Measurements from ENCODE around the gene LPP. TPM values are rescaled to one million over a fixed set of nuclear protein-coding genes. Genes with fewer than 3 reads are reported as not detected.

Gene LPP
- total and polyA plus RNA-seq, 2 of the 13 experiments (the other 11 are each of a cell fraction or from before 2014, with no cell fraction given): 19.2 to 29.9 TPM

DNA sequence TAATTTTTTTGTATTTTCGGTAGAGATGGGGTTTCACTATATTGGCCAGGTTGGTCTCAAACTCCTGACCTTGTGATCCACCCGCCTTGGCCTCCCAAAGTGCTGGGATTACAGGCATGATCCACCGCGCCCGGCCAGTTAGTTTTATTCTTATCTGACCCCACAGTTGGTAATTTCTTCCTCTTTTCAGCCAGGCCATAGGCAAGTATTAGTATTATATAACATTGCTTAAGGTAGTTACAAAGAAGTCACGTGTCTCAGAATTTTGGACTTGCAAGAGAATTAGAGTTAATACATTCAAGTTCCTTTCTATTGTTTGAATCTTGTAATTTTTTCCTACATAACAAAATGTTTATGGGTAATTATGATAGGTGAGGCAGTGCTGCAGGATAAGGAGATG lies 334.8 kb downstream of the LPP start (continued):
- TF ChIP-seq HNRNPUL1 (IDR thresholded peaks at IDR 0.05; ENCODE audit: low read depth, low read length): no peak
- no peak for TF ChIP-seq NFIC (IDR thresholded peaks at IDR 0.05; ENCODE audit: low read length)
- TF ChIP-seq ISL2 (CRISPR knock-in tag; IDR thresholded peaks at IDR 0.05): no peak
- no peak for TF ChIP-seq ZNF101 (CRISPR knock-in tag; IDR thresholded peaks at IDR 0.05; ENCODE audit: borderline replicate concordance, low read depth)
- no peak for TF ChIP-seq XRCC5 (optimal IDR thresholded peaks at IDR 0.05; ENCODE audit: low read length)
- TF ChIP-seq MXD4 (CRISPR knock-in tag; IDR thresholded peaks at IDR 0.05): no peak

DNA sequence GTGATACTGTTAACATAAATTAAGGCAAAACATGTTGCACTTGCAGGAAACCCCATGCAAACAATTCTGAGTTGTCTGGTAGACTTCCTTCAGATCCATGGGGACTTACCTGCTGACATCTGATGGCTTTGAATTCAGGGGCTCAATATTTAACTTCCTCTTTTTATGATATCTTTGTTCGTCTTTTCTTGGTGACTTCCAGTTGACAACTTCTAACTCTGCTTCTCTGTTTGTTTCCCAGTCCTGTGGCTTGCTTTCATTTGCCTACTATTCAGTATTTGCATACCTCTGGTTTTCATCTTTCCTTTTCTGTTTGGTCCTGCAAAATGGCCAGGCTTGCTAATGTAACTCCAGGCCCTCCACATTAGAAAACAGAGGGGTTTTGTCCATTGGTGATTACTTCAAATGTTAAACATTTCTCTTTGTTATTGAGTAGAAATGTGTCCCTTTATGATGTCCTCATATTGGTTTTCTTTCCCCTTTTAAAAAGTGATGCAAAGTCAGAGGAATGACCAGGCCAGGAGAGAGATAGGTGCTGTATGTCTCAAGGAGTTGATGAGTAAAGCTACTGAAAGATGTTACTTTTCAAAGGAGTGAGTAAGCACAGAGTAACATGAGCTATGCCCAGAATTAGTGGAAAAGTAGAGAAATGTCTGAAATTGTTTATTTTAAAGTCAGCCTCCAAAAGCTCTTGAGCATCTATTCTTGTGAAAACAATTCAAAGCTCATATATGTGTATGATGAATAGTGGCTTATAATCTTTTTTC lies 335.9 kb downstream of the LPP start:
- CTCF ChIA-PET (ENCODE audit: low intra/inter-chr PET ratio, low total read pairs): no interaction called here
- intact Hi-C loops (cut with micrococcal nuclease; ENCODE audit: unreplicated experiment): no loop called here
- no peak for FAIRE-seq
- no peak for ATAC-seq
- DNase-seq (ENCODE audit: low spot score): no peak
- Histone ChIP-seq H3K4me2 (ENCODE audit: low read depth, low read length) (no peak overlapping the region), H3K36me3 (replicated peaks in 1 of 2; ENCODE audit: control insufficient read depth in 1 of 2, insufficient read depth in 2 of 2, low read length in 2 of 2) (peaks cover 5 to 14% of the 10 kb centered on the region in 2 experiments), H4K20me1 (ENCODE audit: insufficient read depth, low read length) (no peaks in the 10 kb centered on the region), H3K9ac (ENCODE audit: insufficient read depth, low read depth, low read length) (no peak overlapping the region), H3K27ac (ENCODE audit: extremely low read length, insufficient read depth, low read length) (no peak overlapping the region), H3K9me3 (ENCODE audit: low read length) (no peaks in the 10 kb centered on the region), H3K4me3 (replicated peaks in 1 of 3; ENCODE audit: insufficient read depth in 1 of 3, low read depth in 2 of 3, low read length in 3 of 3) (no peak overlapping the region), H2AFZ (ENCODE audit: low read length) (no peak overlapping the region), H3K4me1 (ENCODE audit: insufficient read depth, low read length) (no peaks in the 10 kb centered on the region), H3K27me3 (ENCODE audit: control insufficient read depth in 1 of 2, insufficient read depth in 2 of 2, low read length in 2 of 2) (no peaks in the 10 kb centered on the region), H3K79me2 (ENCODE audit: insufficient read depth, low read length) (no peaks in the 10 kb centered on the region)
- in situ Hi-C loops (cut with HindIII; ENCODE audit: extremely low pct_ligation_motif_present, low pct_unique_long_range_greater_than_20kb): no loop called here
- no TSS peak for BruUV-seq (replicated peaks)
- POLR2A ChIA-PET: no interaction called here
- WGBS (ENCODE audit: low lambda C conversion rate): 100% methylated on average over 1 of the region's 1 CpG
- TF ChIP-seq CENPT (CRISPR knock-in tag; IDR thresholded peaks at IDR 0.05; ENCODE audit: low read depth) (no peak), ARNT (IDR thresholded peaks at IDR 0.05) (no peak), NFIB (CRISPR knock-in tag; IDR thresholded peaks at IDR 0.05; ENCODE audit: borderline replicate concordance) (no peak), TGIF2 (CRISPR knock-in tag; IDR thresholded peaks at IDR 0.05) (no peak), U2AF1 (optimal IDR thresholded peaks at IDR 0.05; ENCODE audit: low read depth, low read length) (no peak), PAWR (CRISPR knock-in tag; IDR thresholded peaks at IDR 0.05; ENCODE audit: borderline replicate concordance) (no peak), RFX3 (CRISPR knock-in tag; IDR thresholded peaks at IDR 0.05) (no peak)
- TF ChIP-seq, protein P1, sequence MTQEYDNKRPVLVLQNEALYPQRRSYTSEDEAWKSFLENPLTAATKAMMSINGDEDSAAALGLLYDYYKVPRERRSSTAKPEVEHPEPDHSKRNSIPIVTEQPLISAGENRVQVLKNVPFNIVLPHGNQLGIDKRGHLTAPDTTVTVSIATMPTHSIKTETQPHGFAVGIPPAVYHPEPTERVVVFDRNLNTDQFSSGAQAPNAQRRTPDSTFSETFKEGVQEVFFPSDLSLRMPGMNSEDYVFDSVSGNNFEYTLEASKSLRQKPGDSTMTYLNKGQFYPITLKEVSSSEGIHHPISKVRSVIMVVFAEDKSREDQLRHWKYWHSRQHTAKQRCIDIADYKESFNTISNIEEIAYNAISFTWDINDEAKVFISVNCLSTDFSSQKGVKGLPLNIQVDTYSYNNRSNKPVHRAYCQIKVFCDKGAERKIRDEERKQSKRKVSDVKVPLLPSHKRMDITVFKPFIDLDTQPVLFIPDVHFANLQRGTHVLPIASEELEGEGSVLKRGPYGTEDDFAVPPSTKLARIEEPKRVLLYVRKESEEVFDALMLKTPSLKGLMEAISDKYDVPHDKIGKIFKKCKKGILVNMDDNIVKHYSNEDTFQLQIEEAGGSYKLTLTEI (CRISPR knock-in tag; conservative IDR thresholded peaks at IDR 0.05): no peak
- TF ChIP-seq, protein P2, sequence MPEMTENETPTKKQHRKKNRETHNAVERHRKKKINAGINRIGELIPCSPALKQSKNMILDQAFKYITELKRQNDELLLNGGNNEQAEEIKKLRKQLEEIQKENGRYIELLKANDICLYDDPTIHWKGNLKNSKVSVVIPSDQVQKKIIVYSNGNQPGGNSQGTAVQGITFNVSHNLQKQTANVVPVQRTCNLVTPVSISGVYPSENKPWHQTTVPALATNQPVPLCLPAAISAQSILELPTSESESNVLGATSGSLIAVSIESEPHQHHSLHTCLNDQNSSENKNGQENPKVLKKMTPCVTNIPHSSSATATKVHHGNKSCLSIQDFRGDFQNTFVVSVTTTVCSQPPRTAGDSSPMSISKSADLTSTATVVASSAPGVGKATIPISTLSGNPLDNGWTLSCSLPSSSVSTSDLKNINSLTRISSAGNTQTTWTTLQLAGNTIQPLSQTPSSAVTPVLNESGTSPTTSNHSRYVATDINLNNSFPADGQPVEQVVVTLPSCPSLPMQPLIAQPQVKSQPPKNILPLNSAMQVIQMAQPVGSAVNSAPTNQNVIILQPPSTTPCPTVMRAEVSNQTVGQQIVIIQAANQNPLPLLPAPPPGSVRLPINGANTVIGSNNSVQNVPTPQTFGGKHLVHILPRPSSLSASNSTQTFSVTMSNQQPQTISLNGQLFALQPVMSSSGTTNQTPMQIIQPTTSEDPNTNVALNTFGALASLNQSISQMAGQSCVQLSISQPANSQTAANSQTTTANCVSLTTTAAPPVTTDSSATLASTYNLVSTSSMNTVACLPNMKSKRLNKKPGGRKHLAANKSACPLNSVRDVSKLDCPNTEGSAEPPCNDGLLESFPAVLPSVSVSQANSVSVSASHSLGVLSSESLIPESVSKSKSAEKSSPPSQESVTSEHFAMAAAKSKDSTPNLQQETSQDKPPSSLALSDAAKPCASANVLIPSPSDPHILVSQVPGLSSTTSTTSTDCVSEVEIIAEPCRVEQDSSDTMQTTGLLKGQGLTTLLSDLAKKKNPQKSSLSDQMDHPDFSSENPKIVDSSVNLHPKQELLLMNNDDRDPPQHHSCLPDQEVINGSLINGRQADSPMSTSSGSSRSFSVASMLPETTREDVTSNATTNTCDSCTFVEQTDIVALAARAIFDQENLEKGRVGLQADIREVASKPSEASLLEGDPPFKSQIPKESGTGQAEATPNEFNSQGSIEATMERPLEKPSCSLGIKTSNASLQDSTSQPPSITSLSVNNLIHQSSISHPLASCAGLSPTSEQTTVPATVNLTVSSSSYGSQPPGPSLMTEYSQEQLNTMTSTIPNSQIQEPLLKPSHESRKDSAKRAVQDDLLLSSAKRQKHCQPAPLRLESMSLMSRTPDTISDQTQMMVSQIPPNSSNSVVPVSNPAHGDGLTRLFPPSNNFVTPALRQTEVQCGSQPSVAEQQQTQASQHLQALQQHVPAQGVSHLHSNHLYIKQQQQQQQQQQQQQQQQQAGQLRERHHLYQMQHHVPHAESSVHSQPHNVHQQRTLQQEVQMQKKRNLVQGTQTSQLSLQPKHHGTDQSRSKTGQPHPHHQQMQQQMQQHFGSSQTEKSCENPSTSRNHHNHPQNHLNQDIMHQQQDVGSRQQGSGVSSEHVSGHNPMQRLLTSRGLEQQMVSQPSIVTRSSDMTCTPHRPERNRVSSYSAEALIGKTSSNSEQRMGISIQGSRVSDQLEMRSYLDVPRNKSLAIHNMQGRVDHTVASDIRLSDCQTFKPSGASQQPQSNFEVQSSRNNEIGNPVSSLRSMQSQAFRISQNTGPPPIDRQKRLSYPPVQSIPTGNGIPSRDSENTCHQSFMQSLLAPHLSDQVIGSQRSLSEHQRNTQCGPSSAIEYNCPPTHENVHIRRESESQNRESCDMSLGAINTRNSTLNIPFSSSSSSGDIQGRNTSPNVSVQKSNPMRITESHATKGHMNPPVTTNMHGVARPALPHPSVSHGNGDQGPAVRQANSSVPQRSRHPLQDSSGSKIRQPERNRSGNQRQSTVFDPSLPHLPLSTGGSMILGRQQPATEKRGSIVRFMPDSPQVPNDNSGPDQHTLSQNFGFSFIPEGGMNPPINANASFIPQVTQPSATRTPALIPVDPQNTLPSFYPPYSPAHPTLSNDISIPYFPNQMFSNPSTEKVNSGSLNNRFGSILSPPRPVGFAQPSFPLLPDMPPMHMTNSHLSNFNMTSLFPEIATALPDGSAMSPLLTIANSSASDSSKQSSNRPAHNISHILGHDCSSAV (CRISPR knock-in tag; IDR thresholded peaks at IDR 0.05; ENCODE audit: borderline replicate concordance): no peak
